Adipose tissue (tissue), 3 donors: Measurements from ENCODE around the gene TUBB6. TPM values are rescaled to one million over a fixed set of nuclear protein-coding genes. Genes with fewer than 3 reads are reported as not detected.

Experiments used
- H3K27ac ChIP-seq: one replicate; pipeline ENCODE4 v1.5.1; 2013; ENCODE audit warnings: low read depth, low read length
- WGBS, 3 donors: extraction: QIAGEN DNeasy Blood & Tissue Kit; methylation state at CpG; one replicate each; pipeline ENCODE4 v1.1.7; 2013; 5-methylcytosine and 5-hydroxymethylcytosine counted together
- polyA plus RNA-seq, 3 donors: library from polyadenylated mRNA; stranded (reverse); fragments of 200-250 nt; gene quantifications; one replicate each; pipeline ENCODE4 v1.2.3, GENCODE V29; 2013
- donor health status: healthy with polysubstance abuse.
- donor health status: Bipolar disorder and iron deficiency.
- donor health status: healthy.

Gene TUBB6
- polyA plus RNA-seq, 3 donors: 64.6 to 670 (median 182) TPM

DNA sequence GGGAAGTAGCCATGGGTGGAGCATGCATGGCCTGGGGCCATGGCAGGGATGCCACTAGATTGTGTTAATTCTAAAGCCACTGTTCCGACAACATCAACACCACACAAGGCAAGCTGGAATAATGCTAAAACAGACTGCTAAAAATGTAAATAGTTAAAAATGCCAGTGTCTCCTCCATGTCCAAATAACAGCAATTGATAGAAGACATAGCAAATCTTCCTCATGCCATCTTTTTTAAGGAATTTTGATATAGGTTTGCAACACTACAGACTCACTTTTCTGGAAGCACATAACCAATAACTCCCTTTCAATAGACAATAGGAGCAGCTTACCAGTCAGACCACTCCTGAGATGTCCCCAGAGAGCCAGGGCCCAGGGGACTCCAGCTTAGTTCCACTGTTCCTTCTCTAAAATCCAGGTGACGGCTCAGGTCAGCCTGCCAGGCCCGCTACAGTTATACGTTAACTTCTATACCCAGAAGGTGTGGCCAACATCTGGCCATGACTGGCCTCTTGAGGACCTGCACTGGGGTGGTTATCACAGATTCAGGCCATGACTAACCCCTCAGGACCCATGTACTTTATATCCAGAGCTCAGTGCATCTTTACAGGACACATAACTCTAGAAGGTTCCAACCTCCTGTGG, 20.3 kb downstream of the TUBB6 start:
- no peak overlapping the region for H3K27ac ChIP-seq
- 92 to 95% (median 94%) methylated on average over 4 of the region's 4 CpGs for WGBS, 3 donors

DNA sequence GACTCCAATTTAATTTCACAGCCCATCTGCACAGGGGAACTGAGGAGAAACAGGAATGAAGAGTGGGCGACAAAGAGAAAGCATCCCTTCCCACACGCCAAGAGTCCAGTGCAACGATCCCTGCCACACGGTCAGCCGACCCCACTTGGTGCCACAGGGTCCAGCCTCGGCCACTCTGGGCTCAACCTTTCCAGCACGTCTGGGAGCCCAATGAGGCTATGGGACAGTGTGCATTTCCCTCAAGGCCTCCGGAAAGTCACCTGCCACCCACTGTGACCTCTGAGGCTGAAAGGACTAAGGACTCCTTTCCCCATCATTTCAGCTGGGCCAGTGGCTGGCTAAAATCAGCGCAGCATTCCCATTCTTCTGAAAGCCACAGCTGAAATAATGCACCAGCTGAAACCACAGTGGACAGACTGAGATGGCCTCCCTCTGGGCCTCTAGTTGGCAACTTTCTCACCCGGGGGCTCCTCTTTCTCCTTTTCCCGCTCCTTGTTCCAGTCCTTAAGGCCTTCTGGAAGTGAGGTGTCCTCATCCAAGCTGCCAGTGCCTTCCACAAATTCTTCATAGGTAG, 21.2 kb downstream of the TUBB6 start:
- 88 to 95% (median 93%) methylated on average over 11 of the region's 11 CpGs for WGBS, 3 donors
- no peak overlapping the region for H3K27ac ChIP-seq

DNA sequence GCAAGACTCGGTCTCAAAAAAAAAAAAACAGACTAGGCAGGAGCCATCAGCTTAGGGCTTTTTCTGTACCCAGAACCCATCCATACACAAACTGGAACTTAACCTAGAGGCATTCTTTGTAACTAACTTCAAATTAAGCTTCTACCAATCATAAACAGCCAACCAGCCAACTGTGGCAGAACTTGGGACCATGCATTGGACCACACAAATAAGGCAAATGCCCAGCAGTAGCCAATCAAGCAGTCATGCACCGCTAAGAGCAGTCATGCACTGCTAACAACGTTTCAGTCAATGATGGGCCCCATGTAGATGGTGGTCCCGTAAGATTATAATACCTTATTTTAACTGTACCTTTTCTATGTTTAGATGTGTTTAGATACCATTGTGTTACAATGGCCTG, 22.7 kb downstream of the TUBB6 start:
- H3K27ac ChIP-seq: no peak overlapping the region
- WGBS, 3 donors: 92 to 95% (median 94%) methylated on average over 4 of the region's 4 CpGs

DNA sequence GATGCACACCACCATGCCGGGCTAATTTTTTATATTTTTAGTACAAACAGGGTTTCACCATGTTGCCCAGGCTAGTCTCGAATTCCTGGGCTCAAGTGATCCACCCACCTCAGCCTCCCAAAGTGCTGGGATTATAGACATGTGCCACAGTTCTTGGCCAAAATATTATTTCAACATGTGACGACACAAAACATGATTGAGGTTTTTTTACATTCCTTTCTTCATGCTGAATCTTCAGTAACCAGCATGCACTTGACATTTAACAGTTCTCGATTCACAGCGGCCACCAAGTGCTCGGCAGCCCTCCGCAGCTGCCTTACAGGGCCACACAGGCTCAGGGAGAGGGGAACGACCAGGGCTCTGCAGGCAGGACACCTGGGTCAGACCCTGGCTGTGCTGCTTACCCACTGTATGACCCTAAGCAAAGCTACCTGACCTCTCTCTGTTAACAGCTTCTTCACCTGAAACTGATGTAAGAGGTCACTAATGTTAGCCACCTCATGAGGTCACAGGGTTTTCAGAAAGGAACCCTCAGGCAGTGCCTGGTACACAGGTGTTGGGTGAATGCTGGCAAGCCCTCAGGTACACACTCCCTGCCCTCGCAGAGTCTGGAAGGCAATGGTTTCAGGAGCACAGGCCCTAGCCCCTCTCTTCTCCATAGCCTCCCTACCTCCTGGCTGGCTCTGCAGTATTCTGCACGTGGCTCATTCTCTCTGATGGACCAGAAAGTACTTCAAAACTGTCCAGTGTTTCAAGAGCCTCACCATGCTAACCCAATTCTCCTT, 25.7 kb downstream of the TUBB6 start:
- 85 to 92% (median 92%) methylated on average over 10 of the region's 10 CpGs for WGBS, 3 donors
- H3K27ac ChIP-seq: no peak overlapping the region

DNA sequence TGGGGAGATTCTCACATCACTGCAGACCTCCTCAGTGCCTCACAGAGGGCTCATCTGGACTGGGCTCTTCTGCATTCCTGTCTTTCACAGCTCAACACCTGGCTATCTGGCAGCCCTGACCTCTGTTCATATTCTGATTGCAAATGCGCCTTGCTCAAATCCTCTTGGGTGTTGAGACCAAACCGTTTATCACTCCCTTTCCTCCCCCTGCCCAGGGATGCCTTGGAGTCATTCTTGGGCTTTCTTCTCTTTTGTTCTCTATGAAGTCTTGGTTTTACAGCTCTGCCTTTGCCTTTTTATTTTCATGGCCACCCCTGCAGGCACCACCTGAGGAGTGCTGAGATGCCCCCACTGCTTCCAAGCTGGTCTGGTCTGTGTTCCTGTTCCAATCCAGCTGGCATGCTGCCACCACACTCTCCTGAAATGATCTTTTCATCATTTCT, 26.3 kb downstream of the TUBB6 start:
- WGBS, 3 donors: 62 to 69% (median 63%) methylated on average over 2 of the region's 2 CpGs
- H3K27ac ChIP-seq: no peak overlapping the region

DNA sequence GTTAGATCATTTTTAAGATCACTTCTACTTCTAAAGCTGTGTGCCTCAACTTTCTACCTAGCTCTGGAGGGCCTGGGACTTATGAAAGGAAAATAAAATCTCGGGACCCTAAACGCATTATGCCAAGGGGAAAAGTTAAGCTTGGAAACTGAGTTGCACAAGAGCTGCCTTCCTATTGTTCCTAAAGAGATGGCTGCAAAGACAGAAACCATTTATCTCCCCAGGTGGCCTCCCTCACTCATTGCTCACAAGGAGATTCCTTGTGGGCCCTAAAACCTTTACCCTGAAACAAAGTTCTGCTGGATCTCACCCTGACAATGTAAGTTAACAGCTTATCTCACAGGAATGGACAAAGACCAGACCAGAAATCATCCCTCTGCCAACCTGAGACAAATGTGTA, 26.8 kb downstream of the TUBB6 start:
- no peak overlapping the region for H3K27ac ChIP-seq
- 63 to 81% (median 80%) methylated on average over 2 of the region's 2 CpGs for WGBS, 3 donors

DNA sequence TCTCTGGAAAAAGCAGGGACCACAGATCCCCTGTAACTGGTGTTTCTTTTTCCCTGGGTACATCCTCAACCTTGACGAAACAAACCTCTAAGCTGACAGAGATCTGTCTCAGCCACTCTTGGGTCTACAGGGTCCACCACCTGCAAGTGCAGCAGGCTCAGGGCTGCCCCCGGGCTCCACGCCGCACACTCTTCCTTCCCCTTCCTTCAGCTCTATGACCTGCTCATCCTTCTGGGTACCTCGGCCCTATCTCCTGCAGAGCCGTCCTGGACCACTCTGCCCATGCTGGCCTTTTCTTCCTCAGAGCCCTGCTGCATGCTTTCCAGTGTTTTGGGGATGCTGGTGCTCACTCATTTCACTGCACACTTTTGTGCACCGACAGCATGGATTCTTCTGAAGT, 27.5 kb downstream of the TUBB6 start:
- H3K27ac ChIP-seq: no peak overlapping the region
- WGBS, 3 donors: 80 to 91% (median 89%) methylated on average over 7 of the region's 7 CpGs

DNA sequence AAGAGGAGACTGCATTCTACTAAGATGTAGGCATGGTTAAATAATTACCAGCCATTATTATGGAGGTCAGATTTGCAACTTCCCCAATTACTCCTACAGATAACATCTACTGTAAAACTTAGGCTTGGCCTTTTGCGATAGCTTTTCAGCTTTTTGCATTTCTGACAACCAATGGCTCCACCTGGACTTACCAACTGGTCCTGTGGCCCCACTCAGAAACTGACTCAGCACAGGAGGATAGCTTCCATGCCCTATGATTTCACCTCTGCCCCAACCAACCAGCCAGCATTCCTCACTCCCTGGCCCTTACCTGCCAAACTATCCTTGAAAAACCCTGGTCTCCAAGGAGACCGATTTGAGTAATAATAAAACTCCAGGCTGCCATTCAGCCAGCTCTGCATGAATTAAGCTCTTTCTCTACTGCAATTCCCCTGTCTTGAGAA, 28.2 kb downstream of the TUBB6 start:
- no peak overlapping the region for H3K27ac ChIP-seq
- WGBS, 3 donors: 79 to 82% (median 81%) methylated on average over 2 of the region's 2 CpGs

DNA sequence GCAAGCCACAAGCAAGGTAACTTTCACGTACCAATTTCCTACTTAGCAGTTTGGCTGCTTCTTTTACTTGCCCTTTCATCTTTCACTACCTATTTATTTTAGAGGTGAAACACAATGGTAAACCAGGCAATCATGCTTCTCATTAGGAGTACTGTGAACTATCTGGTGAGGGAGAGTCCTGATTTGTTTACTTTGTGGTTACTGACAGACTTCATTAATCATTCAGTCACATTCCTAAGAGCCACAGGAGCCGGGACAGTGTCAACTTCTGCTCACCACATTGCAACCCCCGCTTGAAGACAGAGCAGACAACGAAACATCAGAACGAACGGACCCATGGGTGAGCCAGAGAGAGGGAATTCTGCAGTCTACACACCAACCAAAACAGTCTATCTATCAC, 28.8 kb downstream of the TUBB6 start:
- 66 to 79% (median 78%) methylated on average over 6 of the region's 6 CpGs for WGBS, 3 donors
- no peak overlapping the region for H3K27ac ChIP-seq

DNA sequence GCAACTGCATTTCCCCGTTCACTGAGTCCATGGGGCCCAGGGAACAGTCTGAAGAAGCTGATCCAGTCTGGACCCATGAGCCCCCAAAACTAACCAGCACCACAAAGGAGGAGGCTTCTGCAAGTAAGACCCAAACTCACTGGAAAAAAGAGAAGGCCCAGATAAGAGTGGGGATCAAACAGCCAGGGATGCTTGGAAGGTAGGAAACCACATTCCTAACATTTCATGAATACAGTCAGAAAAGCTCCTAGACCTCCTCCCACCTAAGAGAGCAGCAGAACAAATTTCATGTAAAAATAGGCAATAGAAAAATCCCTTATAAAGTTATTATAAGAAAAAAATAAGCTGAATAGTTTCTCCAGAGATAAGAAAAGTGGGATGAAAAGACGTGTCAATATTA, 30.3 kb downstream of the TUBB6 start:
- WGBS, 3 donors: 90 to 94% (median 91%) methylated on average over 2 of the region's 2 CpGs
- no peak overlapping the region for H3K27ac ChIP-seq

DNA sequence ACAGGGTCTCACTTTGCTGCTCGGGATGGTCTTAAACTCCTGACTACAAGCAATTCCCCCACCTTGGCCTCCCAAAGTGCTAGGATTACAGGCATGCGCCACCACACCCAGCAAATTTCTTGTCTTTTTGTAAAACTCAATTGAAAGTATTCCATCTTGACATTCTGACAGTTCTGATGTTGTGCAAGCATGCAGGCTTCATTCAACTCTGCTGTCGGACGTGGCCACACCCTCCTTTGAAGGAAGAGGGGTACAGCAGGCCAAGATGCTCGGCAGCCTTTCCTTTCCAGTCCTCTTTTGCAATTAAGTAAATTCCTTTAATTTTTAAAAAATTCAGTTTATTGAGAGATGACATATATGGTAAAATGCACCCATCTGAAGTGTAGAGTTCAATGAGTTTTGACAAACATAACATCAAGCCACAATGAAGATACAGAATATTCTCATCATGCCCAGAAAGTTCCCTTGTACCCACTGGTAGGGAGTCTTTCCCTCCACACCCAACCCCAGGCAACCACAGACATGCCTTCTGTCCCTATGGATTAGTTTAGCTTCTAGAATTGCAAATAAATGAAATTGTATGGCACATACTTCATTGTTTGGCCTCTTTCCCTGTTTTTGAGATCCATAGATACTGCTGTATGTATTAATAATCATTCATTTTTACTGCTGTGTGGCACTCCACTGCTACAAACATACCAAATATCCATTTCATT, 33.1 kb downstream of the TUBB6 start:
- WGBS, 3 donors: 72 to 92% (median 77%) methylated on average over 5 of the region's 5 CpGs
- H3K27ac ChIP-seq: no peak overlapping the region

DNA sequence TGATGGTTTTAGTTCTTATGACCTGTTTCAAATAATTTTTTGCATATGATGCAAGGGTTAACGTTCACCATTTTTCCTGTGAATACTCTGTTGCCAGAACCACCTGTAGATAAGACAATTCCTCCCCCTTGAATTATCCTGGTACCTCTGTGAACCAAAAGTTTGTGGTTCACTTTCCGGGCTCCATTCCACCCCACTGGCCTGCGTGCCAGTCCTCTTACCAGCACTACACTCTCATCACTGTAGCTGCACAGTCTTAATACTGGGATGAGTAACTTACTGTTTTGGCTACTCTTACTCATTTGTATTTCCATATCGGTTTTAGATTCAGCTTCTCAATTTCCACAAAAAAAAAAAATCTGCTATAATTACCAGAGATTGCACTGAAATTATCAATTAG, 34.6 kb downstream of the TUBB6 start:
- WGBS, 3 donors: 85 to 91% (median 89%) methylated on average over 4 of the region's 4 CpGs

DNA sequence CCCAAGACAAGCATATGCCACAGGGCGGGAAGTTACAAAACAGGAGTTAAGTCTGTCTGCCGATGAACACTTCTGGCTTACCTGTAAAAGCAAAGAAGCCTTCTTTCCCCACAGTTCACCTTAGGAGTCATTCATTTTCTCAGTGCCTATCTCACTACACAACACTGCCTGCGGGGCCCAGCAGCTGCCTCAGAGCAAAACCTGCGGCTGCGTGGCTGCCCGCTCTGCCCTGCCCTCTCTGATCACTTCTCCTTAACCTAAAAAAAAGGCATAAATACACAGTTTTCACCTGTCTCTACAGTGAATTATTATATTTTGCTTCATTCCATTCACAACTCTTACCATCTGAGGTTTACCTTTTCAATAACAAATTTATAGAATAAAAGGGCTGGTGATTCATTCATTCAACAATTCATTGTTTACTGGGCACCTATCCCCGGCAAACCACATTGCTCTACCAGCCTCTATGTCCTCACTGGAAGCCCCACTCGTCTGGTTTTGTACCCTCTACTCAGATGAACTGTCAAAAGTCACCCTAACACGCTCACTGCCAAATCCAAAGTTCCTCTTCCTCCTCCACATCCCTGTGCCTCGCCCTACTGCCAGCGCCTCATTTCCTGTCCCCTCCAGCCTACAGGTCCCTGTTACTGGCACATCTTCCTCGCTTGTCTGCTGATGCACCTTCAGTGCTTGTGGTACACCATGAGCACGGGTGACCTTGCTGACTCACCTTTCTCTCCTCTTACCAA, 37.6 kb downstream of the TUBB6 start:
- H3K27ac ChIP-seq: no peak overlapping the region
- WGBS, 3 donors: 84 to 90% (median 85%) methylated on average over 13 of the region's 13 CpGs

More for the DNA sequence above, 34.6 kb downstream of the TUBB6 start:
- H3K27ac ChIP-seq: no peak overlapping the region

DNA sequence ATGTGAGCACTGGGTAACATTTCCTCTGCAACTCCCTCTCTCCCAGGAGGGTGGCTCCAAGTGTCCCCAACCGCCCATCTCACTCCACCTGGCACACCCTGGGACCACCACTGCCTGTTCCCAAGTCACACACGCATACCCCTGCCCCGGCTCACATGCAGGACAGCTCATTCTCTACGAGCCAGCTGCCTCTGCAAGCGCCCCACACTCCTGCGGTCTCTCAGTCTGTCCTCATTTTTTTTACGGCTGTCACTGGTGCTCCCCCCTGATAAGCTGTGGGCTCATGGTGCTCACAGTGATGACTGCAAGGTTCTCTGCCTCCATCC, 38.2 kb downstream of the TUBB6 start:
- WGBS, 3 donors: 90 to 95% (median 95%) methylated on average over 7 of the region's 7 CpGs
- no peak overlapping the region for H3K27ac ChIP-seq

DNA sequence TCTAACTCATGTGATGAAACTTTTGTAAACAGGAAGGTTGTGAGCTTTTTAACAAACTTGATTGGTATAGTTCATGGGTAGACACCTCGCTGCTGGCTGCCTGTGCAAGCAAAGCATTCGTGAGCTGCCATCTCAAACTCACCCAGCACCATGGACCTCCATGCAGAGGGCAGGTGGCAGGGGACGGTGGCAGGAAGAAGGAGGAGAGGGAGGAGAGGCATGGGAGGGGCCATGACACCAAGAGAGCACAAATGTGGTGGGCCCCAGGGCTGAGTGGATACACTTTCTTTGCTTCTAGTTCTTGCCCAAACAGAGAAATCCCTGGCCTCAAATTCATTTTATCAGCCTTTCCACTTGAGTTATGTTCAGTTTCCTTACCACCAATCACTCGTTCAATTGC, 39.9 kb downstream of the TUBB6 start:
- WGBS, 3 donors: 85 to 93% (median 91%) methylated on average over 4 of the region's 4 CpGs
- no peak overlapping the region for H3K27ac ChIP-seq

DNA sequence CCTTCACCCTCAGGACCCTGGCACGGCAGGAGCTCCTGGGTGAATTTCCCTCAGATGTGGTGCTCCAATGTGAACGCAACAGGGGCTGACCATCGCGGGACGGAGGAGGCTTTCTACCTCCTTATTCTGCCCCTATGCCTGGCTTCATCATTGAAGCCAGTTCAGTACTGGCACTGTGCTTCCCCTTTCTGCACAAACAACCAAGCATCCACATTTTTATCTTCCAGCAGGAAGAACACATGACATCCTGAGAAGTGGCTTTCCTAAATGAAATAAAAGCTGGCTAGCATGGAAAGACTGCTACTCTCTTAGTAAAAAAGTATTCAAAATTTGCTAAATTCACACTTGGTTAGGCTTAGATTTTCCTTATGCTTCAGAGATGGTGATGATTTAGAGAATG, 44.1 kb downstream of the TUBB6 start:
- no peak overlapping the region for H3K27ac ChIP-seq
- 90 to 96% (median 96%) methylated on average over 5 of the region's 5 CpGs for WGBS, 3 donors

DNA sequence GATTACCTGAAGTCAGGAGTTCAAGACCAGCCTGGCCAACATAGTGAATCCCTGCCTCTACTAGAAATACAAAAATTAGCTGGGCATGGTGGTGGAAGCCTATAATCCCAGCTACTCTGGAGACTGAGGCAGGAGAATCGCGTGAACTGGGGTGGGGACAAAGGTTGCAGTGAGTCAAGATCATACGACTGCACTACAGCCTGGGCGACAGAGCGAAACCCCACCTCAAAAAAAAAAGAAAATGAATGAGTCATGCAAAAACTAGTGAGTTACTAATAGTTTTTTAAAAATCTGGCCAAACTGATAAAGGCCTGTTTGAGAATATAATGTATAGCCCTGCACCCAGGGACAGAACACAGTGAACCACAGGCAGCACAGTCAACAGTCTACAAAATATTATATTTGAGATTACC, 51.5 kb downstream of the TUBB6 start:
- WGBS, 3 donors: 95% methylated on average over 5 of the region's 5 CpGs
- no peak overlapping the region for H3K27ac ChIP-seq

DNA sequence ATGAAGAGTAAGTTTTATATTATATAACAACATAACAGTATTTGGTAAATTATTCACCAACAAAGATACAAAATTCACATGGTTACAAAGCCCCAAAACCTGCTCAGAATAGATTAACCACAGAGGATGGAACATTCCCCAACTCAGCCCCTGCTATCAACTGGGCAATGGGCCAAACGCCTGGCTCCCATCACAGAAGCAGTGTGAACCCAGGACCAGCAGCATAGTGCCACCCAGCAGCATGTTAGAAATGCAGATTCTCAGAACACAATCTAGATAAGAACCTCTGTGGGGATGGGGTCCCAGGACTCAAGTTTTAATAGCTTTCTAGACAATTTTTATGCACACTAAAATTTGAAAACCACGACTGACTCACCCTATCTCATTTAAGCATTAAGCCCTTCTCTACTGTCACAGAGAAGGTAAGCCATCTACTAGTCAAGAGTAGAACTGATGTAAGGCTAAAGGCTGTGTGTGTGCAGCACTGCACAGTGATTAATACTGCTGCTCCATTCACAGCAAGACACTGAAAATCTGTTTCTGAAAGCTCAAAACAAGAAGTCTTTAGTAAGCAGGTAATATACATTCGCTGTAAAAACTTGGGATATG, 53.8 kb downstream of the TUBB6 start:
- WGBS, 3 donors: 67 to 78% (median 76%) methylated on average over 3 of the region's 3 CpGs
- H3K27ac ChIP-seq: no peak overlapping the region
